IPS-18c (cell line): Measurements from ENCODE around the gene FMN1.

Source experiments
- H3K4me3 ChIP-seq: 2 replicates; pipeline ENCODE4 v1.7.0; 2013; ENCODE audit warnings: low read depth, mild to moderate bottlenecking, low read length, moderate library complexity; ENCODE audit not compliant: insufficient read depth
- H3K9me3 ChIP-seq: one replicate; pipeline ENCODE4 v1.6.1; 2013; ENCODE audit warnings: mild to moderate bottlenecking, low read length, moderate library complexity; ENCODE audit not compliant: control insufficient read depth, insufficient read depth

Gene FMN1

GRCh38 chr15:33194704-33195670 lies at the start of gene FMN1:
FMN1 (minus strand) TSS chr15:33194714; CDS start chr15:33154914, 39,800 bp downstream.
- H3K4me3 ChIP-seq: peak within 1 kb of the TSS; percentile 52
- peaks cover 2% of the 10 kb centered on the region for H3K9me3 ChIP-seq

GRCh38 chr15:33243869-33244268 lies 49.4 kb upstream of the FMN1 start:
- no peaks in the 10 kb centered on the region for H3K9me3 ChIP-seq
- no peak overlapping the region for H3K4me3 ChIP-seq

- H3K9me3 ChIP-seq: no peaks in the 10 kb centered on the region
- H3K4me3 ChIP-seq: no peak overlapping the region
These were observed 48.9 kb upstream of the FMN1 start for GRCh38 chr15:33243393-33243792.

GRCh38 chr15:33242669-33243191 lies 48.2 kb upstream of the FMN1 start:
- no peaks in the 10 kb centered on the region for H3K9me3 ChIP-seq
- H3K4me3 ChIP-seq: no peak overlapping the region

- no peaks in the 10 kb centered on the region for H3K9me3 ChIP-seq
- H3K4me3 ChIP-seq: no peak overlapping the region
These were observed 47.7 kb upstream of the FMN1 start for GRCh38 chr15:33242165-33242564.

GRCh38 chr15:33236841-33237509 lies 42.5 kb upstream of the FMN1 start:
- H3K4me3 ChIP-seq: no peak overlapping the region
- H3K9me3 ChIP-seq: no peaks in the 10 kb centered on the region

GRCh38 chr15:33234020-33234461 lies 39.5 kb upstream of the FMN1 start:
- no peak overlapping the region for H3K4me3 ChIP-seq
- no peaks in the 10 kb centered on the region for H3K9me3 ChIP-seq

GRCh38 chr15:33226559-33227181 lies 32.2 kb upstream of the FMN1 start:
- Histone ChIP-seq H3K9me3 (no peaks in the 10 kb centered on the region), H3K4me3 (no peak overlapping the region)

- Histone ChIP-seq H3K9me3 (no peaks in the 10 kb centered on the region), H3K4me3 (no peak overlapping the region)
These were observed 23.6 kb upstream of the FMN1 start for GRCh38 chr15:33218071-33218491.

- no peak overlapping the region for H3K4me3 ChIP-seq
These were observed 21.7 kb upstream of the FMN1 start for GRCh38 chr15:33215941-33216872.

GRCh38 chr15:33211176-33211808 lies 16.8 kb upstream of the FMN1 start:
- H3K9me3 ChIP-seq: no peaks in the 10 kb centered on the region
- no peak overlapping the region for H3K4me3 ChIP-seq

More at GRCh38 chr15:33215941-33216872, 21.7 kb upstream of the FMN1 start:
- no peaks in the 10 kb centered on the region for H3K9me3 ChIP-seq

GRCh38 chr15:33209575-33210481 lies 15.3 kb upstream of the FMN1 start:
- Histone ChIP-seq H3K4me3 (no peak overlapping the region), H3K9me3 (no peaks in the 10 kb centered on the region)

GRCh38 chr15:33207646-33208045 lies 13.1 kb upstream of the FMN1 start:
- Histone ChIP-seq H3K9me3 (no peaks in the 10 kb centered on the region), H3K4me3 (no peak overlapping the region)

- Histone ChIP-seq H3K9me3 (no peaks in the 10 kb centered on the region), H3K4me3 (no peak overlapping the region)
These were observed 11.9 kb upstream of the FMN1 start for GRCh38 chr15:33206366-33206765.

GRCh38 chr15:33204926-33205325 lies 10.4 kb upstream of the FMN1 start:
- no peaks in the 10 kb centered on the region for H3K9me3 ChIP-seq
- H3K4me3 ChIP-seq: no peak overlapping the region
